H1 (cell line): ENCODE results near the gene RTN4. TPM values are rescaled to one million over a fixed set of nuclear protein-coding genes. Genes with fewer than 3 reads are reported as not detected.

Experiments used
- EGR1 ChIP-seq: IDR thresholded peaks from 2 replicates; pipeline ENCODE4 v1.6.1; 2011; ENCODE audit warnings: low read depth, low read length, borderline replicate concordance
- NRF1 ChIP-seq: IDR thresholded peaks from 2 replicates; pipeline ENCODE4 v1.6.1; 2011; ENCODE audit warnings: mild to moderate bottlenecking, low read depth, low read length, improper control_type of control experiment
- RBBP5 ChIP-seq: IDR thresholded peaks from 2 replicates; pipeline ENCODE4 v1.7.1; 2012; ENCODE audit warnings: low read depth, mild to moderate bottlenecking, inconsistent platforms, low read length, moderate library complexity, borderline replicate concordance
- RNF2 ChIP-seq: fragments of 200-900, 300-1000 bp; sonication (generic); IDR thresholded peaks from 2 replicates; pipeline ENCODE4 v1.7.1; 2016; ENCODE audit warnings: borderline replicate concordance, low read depth, mild to moderate bottlenecking, antibody characterized with exemption, low read length; ENCODE audit not compliant: poor library complexity, severe bottlenecking; ENCODE audit errors: missing control alignments
- TEAD4 ChIP-seq: IDR thresholded peaks from 2 replicates; pipeline ENCODE4 v1.6.1; 2012; ENCODE audit warnings: low read depth, low read length, inconsistent platforms, mixed read lengths
- polyA plus RNA-seq, 7 experiments: library from polyadenylated mRNA; depleted of rRNA in 3 of 7; stranded (reverse) in 5 of 7; unstranded in 2 of 7; fragments of >200 nt in 5 of 7; fragments of 200-250 nt in 2 of 7; gene quantifications; 1 replicate in 5 of 7; 2 replicates in 1 of 7; 4 replicates in 1 of 7; pipeline versions ENCODE4 v1.2.1 to v1.2.3, GENCODE V29; 2011 to 2013; ENCODE audit warnings: missing spikeins in 2 of 7, mixed read lengths in 2 of 7
- total RNA-seq: library from RNA; stranded (reverse); fragmentation: NEBNext Ultra II Directional; extraction: Animal tissue kit (Norgen Biotek cat#: 25700); gene quantifications from 2 replicates; pipeline ENCODE4 v1.2.1, GENCODE V29; 2021

RTN4 gene
- total and polyA plus RNA-seq, 2 of the 8 experiments (the other 6 are each of a cell fraction or from before 2014, with no cell fraction given) = 179 to 242 TPM

DNA sequence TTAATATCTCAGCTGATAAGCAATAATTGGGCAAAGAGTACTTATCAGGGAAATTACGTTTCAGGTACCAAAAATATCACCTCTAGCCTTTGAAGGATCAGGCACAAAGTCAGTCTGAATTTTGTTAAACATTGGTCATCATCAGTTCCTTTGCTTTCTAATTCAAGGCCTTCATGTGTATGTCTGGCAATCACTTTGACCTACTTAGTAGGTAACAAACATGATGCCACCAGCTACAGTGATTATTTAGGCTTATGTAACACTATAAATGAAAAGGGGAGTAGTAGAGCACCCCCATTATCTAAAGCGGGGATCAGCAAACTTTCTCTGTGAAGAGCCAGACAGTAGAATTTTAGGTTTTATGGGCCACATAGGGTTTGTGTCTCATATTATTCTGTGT is 75.1 kb downstream of the RTN4 start (continued):
- TF ChIP-seq RNF2 = no peak
- TF ChIP-seq TEAD4 = no peak
- TF ChIP-seq RBBP5 = no peak
- TF ChIP-seq EGR1 = no peak
- no peak for TF ChIP-seq NRF1
